ENCODE results near the gene VAX1.

DNA sequence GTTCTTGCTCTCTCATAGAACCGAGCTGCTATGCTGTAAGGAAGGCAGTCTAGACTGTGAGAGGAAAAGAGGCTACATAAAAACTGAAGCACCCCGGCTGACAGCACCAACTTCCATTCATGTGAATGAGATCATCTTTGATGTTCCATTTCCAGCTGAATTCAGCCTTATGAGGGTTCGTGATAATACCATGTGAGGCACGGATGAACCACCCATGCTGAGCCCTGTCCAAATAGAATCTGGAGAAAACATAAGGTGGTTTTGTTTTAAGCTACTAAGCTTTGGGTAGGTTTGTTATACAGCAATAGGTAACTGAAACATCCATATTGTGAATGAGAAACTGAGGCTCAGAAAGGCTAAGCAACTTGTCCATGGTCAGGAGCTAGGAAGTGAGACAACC is 6.9 kb upstream of the VAX1 start:
- no peak for TF ChIP-seq POLR2A (IDR thresholded peaks at IDR 0.05)
- no peak for TF ChIP-seq CTCF (IDR thresholded peaks at IDR 0.05)
- no peak for TF ChIP-seq EP300 (IDR thresholded peaks at IDR 0.05)

Data from suprapubic skin (tissue), 3 donors.